Ascending aorta (tissue), 2 donors: ENCODE data around the gene COLQ. TPM values are rescaled to one million over a fixed set of nuclear protein-coding genes. Genes with fewer than 3 reads are reported as not detected.

Experiments
- DNase-seq, 2 donors: peaks; one replicate each; pipeline ENCODE4 v3.0.0-alpha.2; 2019; ENCODE audit warnings: low spot score in 2 of 2
- H3K27ac ChIP-seq, 2 donors: fragments of 200-600 bp; sonication (generic); one replicate each; pipeline ENCODE4 v1.5.1; 2016 to 2017; ENCODE audit warnings: mild to moderate bottlenecking in 1 of 2
- H3K27me3 ChIP-seq: fragments of 200-600 bp; sonication (generic); one replicate; pipeline ENCODE4 v1.5.1; 2017
- H3K36me3 ChIP-seq, 2 donors: fragments of 200-600 bp; sonication (generic); one replicate each; pipeline ENCODE4 v1.5.1; 2016
- H3K4me1 ChIP-seq, 2 donors: fragments of 200-600 bp; sonication (generic); one replicate each; pipeline ENCODE4 v1.5.1; 2016 to 2017; ENCODE audit warnings: mild to moderate bottlenecking in 1 of 2
- H3K4me3 ChIP-seq, 2 donors: fragments of 200-600 bp; sonication (generic); one replicate each; pipeline ENCODE4 v1.5.1; 2016 to 2017; ENCODE audit warnings: mild to moderate bottlenecking in 1 of 2
- H3K9me3 ChIP-seq, 2 donors: fragments of 200-600 bp; sonication (generic); one replicate each; pipeline ENCODE4 v1.5.1; 2016
- CTCF ChIP-seq, 3 experiments: fragments of 200-600 bp in 2 of 3; fragments of 450-650 bp in 1 of 3; sonication (generic) in 2 of 3; IDR thresholded peaks; one replicate each; pipeline ENCODE4 v1.5.1; 2016 to 2019; ENCODE audit warnings: antibody characterized with exemption in 3 of 3, mild to moderate bottlenecking in 1 of 3, moderate library complexity in 1 of 3
- intact Hi-C: fragments of 100-400 bp; cut with DNase I; formaldehyde crosslinking; loops from one replicate; pipeline ENCODE4 v1.15.1; 2023
- total RNA-seq: library from RNA; depleted of rRNA; stranded (reverse); fragments of >200 nt; gene quantifications from one replicate; pipeline ENCODE4 v1.1.0, GENCODE V29; 2016

COLQ gene
- total RNA-seq, 1 donor from 2014 or later = 4.6 TPM

GRCh38 chr3:15439476-15439875 lies 82.0 kb downstream of the COLQ start:
- Histone ChIP-seq H3K4me3 (no peak overlapping the region), H3K27me3 (no peaks in the 10 kb centered on the region), H3K4me1 (peaks cover 3 to 4% of the 10 kb centered on the region in 2 donors), H3K27ac (peak overlapping the region; percentile 14 to 87), H3K9me3 (no peaks in the 10 kb centered on the region), H3K36me3 (peaks cover 43 to 60% of the 10 kb centered on the region in 2 donors)
- DNase-seq = peak in 1 of 2 donors; percentile 28
- no peak for TF ChIP-seq CTCF (IDR thresholded peaks at IDR 0.05)
- intact Hi-C loops = no loop called here

GRCh38 chr3:15438983-15439382 lies 82.5 kb downstream of the COLQ start:
- intact Hi-C loops = no loop called here
- peak overlapping the region in 1 of 2 donors; percentile 87 for H3K27ac ChIP-seq
- no peaks in the 10 kb centered on the region for H3K9me3 ChIP-seq
- no peak overlapping the region for H3K4me3 ChIP-seq
- H3K36me3 ChIP-seq = peaks cover 48 to 65% of the 10 kb centered on the region in 2 donors
- H3K27me3 ChIP-seq = no peaks in the 10 kb centered on the region
- no peak for TF ChIP-seq CTCF (IDR thresholded peaks at IDR 0.05)
- peaks cover 3 to 4% of the 10 kb centered on the region in 2 donors for H3K4me1 ChIP-seq
- DNase-seq = peak in 1 of 2 donors; percentile 53

GRCh38 chr3:15436246-15436645 lies 85.3 kb downstream of the COLQ start:
- intact Hi-C loops = no loop called here
- peak in 1 of 2 donors; percentile 25 for DNase-seq
- peaks cover 48 to 87% of the 10 kb centered on the region in 2 donors for H3K36me3 ChIP-seq
- peaks cover 3 to 4% of the 10 kb centered on the region in 2 donors for H3K4me1 ChIP-seq
- no peaks in the 10 kb centered on the region for H3K9me3 ChIP-seq
- no peak for TF ChIP-seq CTCF (IDR thresholded peaks at IDR 0.05)
- no peak overlapping the region for H3K27ac ChIP-seq
- no peaks in the 10 kb centered on the region for H3K27me3 ChIP-seq
- H3K4me3 ChIP-seq = no peak overlapping the region

- intact Hi-C loops = no loop called here
- peaks cover 0 to 2% of the 10 kb centered on the region in 2 donors for H3K4me1 ChIP-seq
- H3K27me3 ChIP-seq = no peaks in the 10 kb centered on the region
- H3K27ac ChIP-seq = no peak overlapping the region
- no peak for TF ChIP-seq CTCF (IDR thresholded peaks at IDR 0.05)
- peaks cover 44 to 88% of the 10 kb centered on the region in 2 donors for H3K36me3 ChIP-seq
- no peaks in the 10 kb centered on the region for H3K9me3 ChIP-seq
- no peak overlapping the region for H3K4me3 ChIP-seq
- DNase-seq = peak in 1 of 2 donors; percentile 34
Measured at GRCh38 chr3:15434756-15435155, 86.8 kb downstream of the COLQ start.

- Histone ChIP-seq H3K27ac (no peak overlapping the region), H3K9me3 (no peaks in the 10 kb centered on the region), H3K4me1 (peaks cover 0 to 2% of the 10 kb centered on the region in 2 donors), H3K4me3 (no peak overlapping the region), H3K27me3 (no peaks in the 10 kb centered on the region), H3K36me3 (peaks cover 39 to 76% of the 10 kb centered on the region in 2 donors)
- TF ChIP-seq CTCF (IDR thresholded peaks at IDR 0.05) = no peak
- DNase-seq = no peak
- intact Hi-C loops = no loop called here
Measured at GRCh38 chr3:15433531-15433930, 88.0 kb downstream of the COLQ start.
